Measurements from ENCODE around the gene RFT1.

GRCh38 chr3:53089511-53089910 is 40.7 kb downstream of the RFT1 start:
- TF ChIP-seq CTCF (optimal IDR thresholded peaks at IDR 0.05 in 1 of 3, IDR thresholded peaks at IDR 0.05 in 1 of 3, conservative IDR thresholded peaks at IDR 0.05 in 1 of 3; ENCODE audit: extremely low read depth in 1 of 3, insufficient read depth in 2 of 3, low read length in 3 of 3) (no peak), EZH2 (IDR thresholded peaks at IDR 0.05; ENCODE audit: low read length) (no peak)

Measured in keratinocyte (primary cell).